Stimulated activated CD8-positive, alpha-beta memory T cell treated with anti-CD3 and anti-CD28 coated beads, Interleukin-15, amount 100 ng/mL, for 24 hours (primary cell): ENCODE data around the gene HK1.

Source experiments
- DNase-seq: peaks from one replicate; pipeline ENCODE4 v3.0.0-alpha.2; 2020; ENCODE audit warnings: low read depth

HK1 gene

DNA sequence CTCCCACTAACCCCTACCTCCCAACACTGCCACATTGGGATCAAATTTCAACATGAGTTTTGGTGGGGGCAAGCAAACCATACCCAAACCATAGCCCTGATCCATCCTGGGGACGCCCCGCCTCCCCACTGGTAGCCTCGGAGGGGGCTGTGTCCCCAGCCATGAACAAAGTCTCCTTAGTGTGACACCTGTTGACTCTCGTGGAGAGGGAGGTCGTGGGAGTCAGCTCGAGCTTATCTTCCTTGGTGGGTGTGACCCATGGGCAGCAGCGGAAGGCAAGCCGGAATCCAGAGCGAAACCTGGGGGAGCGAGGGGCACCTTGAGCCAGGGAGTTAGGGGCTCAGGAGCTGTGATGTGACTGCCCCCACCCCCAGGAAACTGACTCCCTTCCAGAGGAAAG, 126.5 kb downstream of the HK1 start:
- no peak for DNase-seq

DNA sequence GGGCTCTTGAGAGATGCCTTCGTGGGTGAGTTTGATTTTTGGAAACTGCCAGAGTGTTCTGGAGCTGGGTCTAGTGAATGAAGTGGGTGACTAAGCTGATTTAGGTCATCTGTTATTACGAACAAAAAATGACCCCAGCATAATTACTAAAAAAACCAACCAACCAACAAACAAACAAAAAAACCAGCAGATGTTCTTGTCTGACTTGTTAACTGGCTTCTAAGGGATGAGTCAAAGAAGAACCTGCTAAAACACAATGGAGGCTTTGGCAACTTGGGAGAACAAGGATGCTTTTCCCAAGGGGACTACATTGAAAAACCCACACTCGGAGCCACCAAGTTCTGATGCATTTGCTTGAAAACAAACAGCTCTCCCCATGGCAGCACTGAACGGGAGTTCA, 126.9 kb downstream of the HK1 start:
- no peak for DNase-seq

DNA sequence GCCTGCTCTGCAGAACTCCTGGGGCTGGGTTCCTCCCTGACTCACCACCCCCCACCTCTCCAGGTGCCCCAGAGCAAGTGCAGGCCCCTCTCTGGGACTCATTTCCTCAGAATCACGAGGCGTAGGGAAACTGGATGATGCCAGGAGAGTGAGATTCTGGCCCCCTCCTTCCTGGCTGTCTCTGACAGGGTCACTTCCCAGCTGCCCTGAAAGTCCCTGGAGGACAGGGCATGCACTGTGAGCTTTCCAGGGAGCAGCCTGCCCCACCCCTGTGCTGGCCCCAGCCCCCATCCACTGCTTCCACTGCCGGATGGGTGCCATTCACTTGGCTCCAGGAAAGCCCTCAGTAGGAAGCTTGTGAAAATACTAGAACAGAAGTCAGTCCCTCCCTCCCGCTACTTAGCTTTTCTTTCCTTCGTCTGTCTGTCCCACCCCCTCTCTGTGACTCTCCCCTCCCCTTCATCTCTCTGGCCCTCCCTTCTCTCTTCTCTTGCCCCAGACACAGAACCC, 128.1 kb downstream of the HK1 start:
- DNase-seq: no peak

DNA sequence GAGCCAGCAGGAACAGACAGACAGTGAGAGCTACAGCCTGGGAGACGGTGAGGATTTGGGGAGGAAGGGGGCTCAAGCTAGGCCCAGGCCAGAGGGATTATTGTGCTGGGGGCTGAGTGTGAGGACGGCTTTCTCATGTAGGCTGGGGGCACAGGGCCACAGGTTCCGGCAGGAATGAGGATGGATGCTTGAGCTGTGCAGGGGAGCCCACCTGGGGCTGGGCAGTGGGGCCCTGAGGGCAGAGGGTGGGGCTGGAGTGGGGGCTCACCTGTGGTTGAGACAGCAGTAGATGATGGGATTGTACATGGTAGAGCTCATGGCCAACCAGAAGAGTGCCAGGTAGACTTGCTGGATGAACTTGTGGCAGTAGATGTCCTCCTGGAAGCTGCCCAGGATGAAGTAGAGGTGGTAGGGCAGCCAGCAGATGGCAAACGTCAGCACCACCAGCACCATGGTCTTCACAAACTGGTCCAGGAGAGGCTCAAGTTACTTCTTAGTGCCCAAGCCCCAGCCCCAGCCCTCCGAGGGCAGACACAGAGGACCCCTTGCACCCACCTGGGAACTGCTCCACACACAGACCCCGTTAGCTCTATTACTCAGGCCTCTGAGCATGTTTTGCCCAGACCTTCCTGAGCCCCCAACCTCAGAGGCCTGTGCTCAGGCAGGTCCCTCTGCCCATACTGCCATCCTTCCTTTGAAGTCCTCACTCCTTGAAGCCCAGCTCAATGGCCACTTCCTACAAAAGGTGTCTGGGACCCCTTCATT, 128.7 kb downstream of the HK1 start:
- DNase-seq: no peak

DNA sequence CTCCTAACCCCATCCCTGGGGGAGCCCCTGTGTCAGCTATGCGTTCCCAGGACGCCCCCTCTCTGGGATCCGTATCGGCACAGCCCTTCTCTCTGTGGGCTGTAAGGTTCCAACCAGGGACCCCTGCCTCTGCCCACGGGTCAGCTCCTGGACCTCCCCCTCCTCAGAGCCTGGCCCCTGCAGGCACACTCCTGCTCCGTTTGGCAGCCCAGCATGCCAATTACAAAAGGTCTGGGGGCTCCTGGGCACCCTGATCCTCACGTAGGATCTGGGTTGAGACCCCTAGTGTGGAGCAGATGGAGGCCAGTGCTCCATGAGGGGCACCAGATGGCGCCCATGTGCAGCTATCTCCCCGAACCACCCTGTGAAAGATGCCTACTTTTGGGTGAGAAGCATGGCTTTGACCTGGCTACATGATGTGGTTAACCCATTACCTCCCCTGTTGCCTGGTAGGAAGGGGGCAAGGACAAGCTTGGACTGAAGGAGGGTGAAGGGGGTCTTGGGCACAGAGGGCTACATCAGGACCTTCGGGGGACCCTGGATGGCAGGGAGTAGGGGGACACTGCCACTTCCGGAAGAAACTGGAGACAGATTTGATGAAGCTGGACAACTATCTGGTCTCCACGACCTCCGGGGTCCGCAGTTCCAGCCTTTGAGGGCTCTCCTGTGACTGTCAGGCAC, 129.5 kb downstream of the HK1 start:
- DNase-seq: no peak

DNA sequence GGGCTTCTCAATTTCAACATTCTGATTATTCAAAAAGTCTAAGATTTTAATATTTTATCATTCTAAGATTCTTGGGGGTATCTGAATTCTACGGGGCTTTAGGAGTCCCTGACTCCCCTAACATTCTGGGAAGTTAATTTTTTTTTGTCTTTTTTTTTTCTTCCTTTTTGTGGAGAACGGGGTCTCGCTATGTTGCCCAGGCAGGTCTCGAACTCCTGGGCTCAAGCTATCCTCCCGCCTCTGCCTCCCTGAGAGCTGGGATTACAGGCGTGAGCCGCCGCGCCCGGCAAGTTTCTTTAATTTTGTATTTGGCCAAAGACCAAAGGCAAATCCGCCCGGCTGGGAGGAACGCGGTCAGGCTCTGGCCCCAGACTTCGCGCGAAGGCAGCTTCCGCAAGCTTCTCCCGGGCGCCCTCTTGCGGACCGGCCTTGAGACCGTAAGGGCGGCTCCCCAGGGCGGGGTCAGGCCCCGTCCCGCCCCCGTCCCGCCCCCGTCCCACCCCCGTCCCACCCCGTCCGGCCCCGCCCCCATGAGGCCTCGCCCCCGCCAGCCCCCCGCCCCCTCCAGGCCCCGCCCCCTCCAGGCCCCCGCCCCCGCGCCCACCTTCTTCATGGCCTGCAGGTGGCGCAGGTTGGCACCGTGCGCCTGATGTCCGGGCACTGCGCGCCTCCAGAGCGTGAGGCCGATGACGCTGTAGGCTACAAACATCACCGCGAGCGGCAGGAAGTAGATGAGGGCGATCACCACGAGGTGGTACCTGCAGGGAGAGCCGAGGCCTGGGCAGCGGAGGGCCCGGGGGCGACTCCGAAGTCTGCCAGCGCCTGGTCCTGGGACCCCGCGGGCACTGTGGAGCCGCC, 130.3 kb downstream of the HK1 start:
- peak; percentile 77 for DNase-seq

DNA sequence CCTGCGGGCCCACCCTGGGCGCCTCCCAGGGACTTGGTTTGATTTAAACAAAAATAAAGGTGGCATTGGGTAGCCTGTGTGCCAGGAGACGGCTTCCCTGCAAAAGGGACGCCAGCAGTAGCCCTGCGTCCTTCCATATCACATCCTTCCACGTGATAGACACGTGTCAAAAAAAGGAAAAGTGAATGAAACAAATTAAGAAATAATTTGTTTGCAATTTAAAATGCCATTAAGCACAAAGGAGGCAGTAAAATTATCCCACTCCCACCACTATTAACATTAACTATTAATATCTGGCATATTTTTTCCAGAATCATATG, 130.8 kb downstream of the HK1 start:
- DNase-seq: no peak

DNA sequence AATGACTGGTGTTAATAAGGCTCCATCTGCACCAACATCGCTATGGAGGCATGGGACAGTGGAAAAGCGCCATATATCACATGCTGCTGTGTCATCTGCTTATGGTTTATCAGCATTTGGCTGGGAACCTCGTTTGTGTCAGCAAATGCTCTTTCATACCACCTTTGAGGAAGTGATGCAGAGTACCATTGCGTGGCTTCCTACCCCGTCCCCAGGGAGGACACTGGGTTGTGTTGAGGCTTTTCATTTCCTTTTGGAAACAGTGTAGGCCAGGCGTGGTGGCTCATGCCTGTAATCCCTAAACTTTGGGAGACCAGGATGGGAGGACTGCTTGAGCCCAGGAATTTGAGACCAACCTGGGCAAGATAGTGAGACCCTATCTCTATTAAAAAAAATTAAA, 131.7 kb downstream of the HK1 start:
- DNase-seq: no peak

DNA sequence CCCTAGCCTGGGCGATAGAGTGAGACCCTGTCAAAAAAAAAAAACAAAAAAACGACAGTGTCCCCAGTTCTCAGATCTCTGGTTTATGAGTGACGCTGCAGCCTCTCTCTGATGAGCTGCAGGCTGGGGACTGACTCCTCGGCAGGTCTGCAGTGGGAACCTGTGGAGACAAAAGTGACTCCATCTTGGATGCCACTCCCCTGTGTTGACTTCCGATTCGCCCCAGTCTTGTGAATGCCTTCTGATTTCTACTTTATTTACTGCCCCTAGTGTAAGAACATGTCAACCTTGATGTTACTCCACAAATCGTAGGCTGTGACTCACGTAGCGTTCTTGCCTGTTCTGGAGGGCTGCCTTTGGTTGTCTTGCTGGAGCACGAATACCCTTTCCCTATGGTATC, 132.2 kb downstream of the HK1 start:
- DNase-seq: no peak

DNA sequence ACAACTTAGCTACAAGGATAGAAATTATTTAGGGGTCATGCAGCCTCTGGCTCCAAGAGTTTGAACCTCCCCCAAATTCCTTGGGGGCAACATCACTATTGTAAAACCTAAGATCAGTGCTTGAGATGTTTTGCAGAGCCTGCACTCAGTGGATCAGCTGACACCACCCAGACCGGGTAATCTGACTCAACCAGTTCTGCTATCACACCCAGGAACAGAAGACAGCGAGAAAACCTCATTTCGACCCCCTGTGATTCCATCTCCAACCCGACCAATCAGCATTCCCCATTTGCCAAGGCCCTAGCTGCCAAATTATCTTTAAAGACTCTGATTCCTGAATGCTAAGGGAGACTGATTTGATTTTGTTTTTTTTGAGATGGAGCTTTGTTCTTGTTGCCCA, 133.2 kb downstream of the HK1 start:
- DNase-seq: no peak

DNA sequence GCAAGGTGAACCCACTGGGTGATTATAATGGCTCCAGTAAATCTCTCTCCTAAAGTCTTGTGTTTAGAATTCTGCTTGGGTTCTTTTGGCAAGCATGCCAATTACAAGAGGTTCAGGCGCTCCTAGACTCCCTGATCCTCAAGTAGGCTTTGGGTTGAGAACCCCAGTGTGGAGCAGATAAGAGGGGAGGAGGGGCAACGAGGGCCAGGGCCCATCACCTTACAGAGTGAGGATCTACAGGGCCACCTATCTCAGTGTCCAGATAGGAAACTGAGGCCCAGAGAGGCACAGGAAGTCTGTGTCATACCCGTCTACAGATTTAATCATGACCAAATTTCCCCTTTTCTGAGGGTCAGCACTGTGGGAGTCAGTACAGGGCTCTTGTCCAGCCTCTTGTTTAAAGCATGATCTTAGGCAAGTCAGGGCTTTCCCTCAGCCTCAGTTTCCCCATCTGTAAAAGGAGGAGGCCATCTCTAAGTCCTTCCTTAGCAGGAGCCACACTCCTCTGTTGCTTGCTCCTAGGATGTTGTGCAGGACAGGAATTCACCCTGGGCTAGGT, 134.0 kb downstream of the HK1 start:
- no peak for DNase-seq

DNA sequence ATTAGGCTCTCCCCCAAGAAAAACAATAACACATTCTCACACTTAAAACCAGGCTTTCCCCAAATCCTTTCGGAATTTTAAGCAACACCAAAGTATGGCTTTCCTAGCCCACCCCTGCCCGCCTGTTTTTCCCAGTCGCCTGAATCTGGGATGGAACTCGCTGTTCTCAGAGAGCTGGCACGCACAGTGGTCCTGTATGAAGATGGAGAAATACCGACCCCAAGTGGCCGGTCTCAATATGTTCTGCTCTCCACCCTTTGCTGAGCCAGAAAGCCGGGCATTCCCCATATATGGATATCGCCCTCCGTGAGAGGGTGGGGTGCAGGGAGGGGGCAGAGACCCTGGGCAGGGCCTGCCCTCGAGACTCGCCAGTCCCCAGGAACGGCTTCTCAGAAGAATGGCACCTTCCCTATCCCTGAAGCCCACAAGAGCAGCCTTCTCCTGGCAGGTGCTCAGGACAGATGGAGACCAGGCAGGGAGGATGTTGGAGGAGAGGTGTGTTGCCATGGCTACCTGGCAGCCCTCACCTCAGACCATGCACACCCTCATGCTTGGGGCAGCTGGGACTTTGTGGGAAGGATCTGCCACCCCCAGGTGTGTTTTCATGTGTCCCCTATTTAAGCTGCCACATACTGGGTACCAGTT, 135.0 kb downstream of the HK1 start:
- no peak for DNase-seq

DNA sequence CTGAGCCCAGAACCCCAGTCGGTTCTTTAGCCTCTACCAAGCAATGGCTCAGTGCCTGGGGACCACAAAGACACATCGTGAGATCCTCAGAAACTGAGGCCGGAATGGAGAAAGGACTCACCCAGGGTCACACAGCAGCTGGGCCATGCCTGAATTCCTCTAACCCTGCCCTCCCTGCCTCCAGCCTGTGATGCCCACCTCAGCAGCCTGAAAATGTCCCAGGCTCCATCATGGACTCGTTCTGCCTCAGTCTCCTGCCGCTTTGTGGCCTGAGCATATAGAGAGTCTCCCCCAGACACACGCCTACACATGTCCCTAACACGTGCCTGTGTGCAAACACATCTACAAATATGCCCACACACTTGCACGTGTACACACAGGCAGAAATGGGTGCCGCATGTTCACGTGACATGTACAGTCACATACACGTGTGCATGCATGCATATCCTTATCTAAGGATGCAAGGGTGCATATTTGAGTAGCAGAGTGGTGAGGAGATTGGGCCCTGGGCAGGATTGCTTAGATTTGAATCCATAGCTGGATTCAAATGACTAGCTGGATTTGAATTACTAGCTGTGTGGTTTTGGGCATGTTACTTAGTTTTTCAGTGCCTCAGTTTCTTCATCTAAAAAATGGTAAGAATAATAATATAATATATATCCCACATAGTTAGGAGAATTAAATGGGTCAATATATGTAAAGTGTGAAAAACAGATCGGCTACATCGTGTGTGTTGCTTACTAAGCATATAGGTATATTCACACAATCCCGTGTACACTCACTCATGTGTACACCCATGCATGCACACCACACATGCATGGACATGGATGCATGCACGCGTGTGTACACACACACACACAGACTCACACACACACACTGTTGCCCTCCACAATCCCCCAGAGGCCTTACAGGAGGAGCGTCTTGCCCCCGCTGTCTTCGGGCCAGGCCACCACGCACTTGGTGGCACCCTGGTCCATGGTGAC, 136.0 kb downstream of the HK1 start:
- DNase-seq: no peak

DNA sequence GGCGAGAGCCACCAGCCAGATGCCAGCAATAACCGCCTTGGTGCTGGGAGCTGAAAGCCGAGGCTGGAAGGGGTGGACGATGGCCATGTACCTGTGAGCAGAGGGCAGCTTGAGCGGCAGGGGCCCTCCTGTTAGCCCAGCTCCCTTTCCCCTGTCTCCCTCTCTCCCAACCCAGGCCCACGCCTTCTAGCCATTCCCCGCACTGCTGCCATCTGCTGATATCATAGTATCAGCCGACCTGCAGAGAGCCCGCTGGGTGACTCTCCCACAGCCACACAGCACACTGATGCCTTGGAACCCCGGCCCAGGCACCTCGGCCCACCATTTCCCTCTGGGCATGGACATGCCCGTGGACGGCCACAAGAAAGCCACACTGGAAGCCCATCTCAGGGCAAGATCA, 136.8 kb downstream of the HK1 start:
- DNase-seq: no peak

DNA sequence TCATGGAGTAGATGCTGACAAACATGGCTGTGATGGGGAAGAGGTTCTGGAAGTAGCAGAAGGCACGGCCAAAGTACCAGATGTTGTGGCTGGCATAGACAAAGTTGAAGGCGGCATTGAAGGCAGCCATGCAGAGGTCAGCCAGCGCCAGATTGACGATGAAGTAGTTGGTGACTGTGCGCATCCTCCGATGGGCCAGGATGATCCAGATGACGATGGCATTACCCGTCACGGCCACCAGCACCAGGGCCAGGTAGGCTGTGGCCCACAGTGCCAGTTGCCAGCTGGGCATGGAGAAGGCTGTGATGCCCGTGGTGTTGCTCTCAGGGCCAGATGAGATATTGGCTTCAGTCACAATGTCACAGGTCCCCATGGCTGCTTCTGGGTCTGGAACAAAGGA, 137.7 kb downstream of the HK1 start:
- no peak for DNase-seq

DNA sequence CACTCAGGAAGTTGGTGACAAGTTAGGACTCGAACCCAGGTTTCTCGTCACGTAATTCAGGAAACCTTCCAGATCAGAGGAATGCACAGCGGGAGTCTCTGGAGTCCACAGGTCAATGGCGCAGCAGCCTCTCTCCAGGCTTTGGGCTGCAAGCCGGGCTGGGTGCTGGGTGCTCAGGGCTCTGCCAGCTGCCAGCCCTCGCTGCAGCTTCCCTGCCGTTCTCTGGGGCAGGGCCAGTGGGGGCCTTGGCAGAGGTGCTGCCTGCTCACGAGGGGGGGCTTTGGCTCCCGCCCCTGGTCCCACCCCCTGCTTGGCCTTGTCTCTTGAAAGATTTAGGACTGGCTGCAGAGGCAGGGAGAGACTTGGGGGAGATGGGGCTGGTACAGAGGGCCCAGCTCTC, 138.4 kb downstream of the HK1 start, which contains the start of gene TACR2:
TSS of gene TACR2 (minus strand) at position 224 of the 400 bp plus-strand sequence. CDS start 595 bp downstream, outside the sequence.
- DNase-seq: no peak

DNA sequence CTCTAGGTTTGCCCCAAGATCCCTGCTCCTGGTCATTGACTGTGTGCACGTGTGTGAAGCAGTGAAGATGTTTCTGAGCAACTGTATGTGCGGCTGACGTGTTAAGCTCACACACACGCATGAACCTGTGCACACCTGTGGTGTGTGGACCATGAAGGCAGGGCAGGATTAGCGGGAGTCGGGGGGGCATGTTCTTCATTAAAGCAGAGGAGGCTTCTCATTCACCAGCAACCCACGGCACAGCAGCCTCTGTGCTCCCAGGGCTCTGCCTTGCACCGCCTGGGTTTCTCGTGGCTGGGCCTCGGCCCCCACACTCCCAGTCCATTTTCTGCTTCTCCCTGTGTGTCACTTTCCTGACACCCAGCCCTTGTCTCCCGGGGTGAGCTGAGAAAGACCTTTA, 139.2 kb downstream of the HK1 start:
- DNase-seq: no peak

DNA sequence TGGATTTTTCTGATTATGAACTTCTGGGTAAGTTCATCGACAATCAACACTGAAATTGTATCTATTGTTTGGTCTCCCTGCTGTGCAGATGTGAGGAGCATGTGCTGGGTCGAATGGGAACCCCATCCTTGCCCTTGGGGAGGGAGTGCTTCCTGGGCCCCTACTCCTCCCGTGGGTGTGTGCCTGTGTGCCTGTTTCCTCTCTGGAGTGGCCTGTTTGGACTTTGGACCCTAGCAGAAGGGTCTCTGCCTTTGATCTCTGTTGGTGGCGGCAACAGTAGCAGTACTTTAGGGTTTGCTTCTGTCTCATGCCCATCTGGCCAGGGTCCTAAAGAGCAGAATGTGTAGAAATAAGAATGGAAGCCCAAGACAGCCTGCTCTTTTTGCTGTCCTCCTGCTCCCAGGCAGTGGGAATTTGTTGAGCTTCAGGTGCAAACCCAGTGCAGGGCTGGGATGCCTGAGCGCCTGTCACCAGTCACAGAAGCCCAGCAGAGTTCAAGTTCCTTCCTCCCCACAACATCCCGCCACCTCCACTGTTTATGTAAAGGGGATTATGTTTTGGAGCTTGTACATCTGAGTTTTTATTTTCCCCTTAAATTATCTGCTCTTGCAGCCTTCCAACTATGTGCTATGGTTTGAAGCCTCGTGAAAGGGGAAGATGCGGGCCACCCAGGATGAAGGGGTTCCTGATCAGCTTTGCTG, 139.9 kb downstream of the HK1 start:
- DNase-seq: no peak

DNA sequence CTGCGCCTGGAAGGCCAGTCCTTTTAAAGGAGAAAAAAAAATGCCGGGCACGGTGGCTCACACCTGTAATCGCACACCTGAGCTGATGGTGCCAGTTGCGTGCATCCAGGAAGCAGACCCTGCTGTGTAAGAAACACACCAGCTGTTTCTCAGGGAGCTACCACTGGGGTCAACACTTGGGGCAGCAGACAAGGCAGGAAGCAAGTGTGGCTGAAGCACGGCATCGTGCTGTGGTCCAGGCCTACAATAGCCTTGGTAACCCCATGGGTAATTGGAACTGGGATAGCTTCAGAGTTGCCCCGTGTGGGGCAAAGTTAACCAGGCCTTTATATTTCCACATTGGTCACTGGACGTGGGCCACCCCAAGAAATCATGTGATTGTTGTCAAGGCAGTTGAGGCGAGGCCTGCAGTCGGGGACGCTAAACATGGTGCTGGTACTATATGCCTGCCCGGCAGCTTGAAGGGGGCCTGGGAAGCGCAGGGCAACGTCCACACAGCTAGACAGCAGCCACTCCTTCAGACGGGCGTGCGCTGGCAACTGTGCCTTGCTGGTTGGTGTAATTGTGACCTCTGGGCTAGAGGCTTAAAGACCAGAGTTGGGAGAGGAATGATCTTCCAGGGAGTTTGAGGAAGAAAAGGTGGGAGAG, 140.9 kb downstream of the HK1 start:
- DNase-seq: no peak

DNA sequence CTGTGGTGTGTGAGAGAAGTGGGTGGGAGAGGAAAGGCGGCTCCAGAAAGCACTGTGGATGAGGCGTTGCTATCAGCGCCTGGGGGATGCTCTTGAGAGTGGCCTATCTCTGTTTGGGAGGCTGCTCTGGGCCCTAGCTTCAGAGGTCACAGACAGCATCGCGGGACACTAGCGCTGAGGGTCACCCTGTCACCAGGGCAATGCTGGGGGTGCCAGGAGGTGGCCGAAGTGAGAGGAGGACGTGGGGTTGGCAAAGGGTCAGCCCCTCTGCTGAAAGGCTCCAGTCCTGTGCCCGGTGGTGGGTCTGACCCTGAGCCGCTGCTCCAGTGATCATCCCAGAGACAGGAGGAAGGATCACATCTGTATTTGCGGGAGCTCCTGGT, 141.4 kb downstream of the HK1 start:
- no peak for DNase-seq
